Activated naive CD8-positive, alpha-beta T cell treated with anti-CD3 and anti-CD28 coated beads, Interleukin-2, amount 50 U/mL, for 24 hours (primary cell): ENCODE data around the gene INO80B.

ENCODE experiments used
- ATAC-seq: fragments of 150-1000 bp; cut with Tn5 transposase; one replicate; pipeline ENCODE4 v1.10.0; 2021
- DNase-seq: peaks from one replicate; pipeline ENCODE4 v3.0.0; 2021
- H3K27ac Mint-ChIP-seq: one replicate; pipeline ENCODE4 v1.8.0; 2021; ENCODE audit warnings: mild to moderate bottlenecking, mixed read lengths
- H3K27me3 Mint-ChIP-seq: one replicate; pipeline ENCODE4 v1.8.0; 2021; ENCODE audit warnings: mixed read lengths
- H3K36me3 Mint-ChIP-seq: one replicate; pipeline ENCODE4 v1.8.0; 2021; ENCODE audit warnings: low read depth, mixed read lengths
- H3K4me1 Mint-ChIP-seq: one replicate; pipeline ENCODE4 v1.8.0; 2021; ENCODE audit warnings: mixed read lengths
- H3K4me3 Mint-ChIP-seq: one replicate; pipeline ENCODE4 v1.8.0; 2021; ENCODE audit warnings: mild to moderate bottlenecking, moderate library complexity, mixed read lengths
- H3K9me3 Mint-ChIP-seq: one replicate; pipeline ENCODE4 v1.8.0; 2021; ENCODE audit warnings: mixed read lengths

INO80B gene

DNA sequence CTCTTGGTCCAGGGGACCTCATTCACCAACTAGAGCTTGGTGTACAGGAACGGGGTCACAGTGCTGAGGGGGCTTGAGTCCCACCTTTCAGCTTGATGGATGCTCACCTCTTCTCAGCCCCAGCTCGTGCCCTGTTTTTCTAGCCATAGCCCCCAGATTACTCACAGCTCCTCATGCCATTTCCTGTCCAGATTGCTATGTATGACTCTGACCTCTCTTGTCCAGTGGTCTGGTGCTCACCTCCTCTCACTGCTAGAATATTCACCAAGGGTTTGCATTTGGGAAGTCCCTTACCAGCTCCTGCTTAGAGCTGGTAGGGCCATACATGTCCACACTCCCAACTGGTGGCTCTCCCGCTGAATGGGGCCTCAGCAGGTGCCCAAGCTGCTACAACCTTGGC, 38.7 kb downstream of the INO80B start:
- Mint-ChIP-seq H3K4me1 (peaks cover 10% of the 10 kb centered on the region), H3K9me3 (no peaks in the 10 kb centered on the region), H3K27ac (no peak overlapping the region), H3K36me3 (peaks cover 5% of the 10 kb centered on the region), H3K27me3 (peaks cover 10% of the 10 kb centered on the region), H3K4me3 (no peak overlapping the region)
- ATAC-seq = no peak
- DNase-seq = no peak

DNA sequence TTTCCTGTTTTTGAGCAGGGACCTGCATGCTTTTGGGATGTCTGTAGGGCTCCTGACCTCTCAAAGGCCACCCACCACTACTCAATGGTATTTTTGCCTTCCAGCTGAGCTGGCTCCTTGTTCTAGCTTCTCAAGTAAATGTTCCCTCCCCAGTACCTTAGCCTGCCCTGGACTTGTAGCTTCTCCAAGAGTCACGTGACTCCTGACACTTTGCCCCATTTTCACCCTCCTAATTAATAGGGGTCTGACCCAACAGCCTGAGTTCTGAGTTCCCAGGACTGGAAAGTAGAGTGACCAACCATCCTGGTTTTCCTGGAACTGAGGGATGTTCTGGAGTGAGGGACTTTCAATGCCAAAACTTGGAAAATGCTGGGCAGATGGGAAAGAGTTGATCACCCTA, 40.6 kb downstream of the INO80B start:
- DNase-seq = no peak
- Mint-ChIP-seq H3K36me3 (peaks cover 4% of the 10 kb centered on the region), H3K9me3 (no peaks in the 10 kb centered on the region), H3K4me3 (no peak overlapping the region), H3K27ac (no peak overlapping the region), H3K27me3 (peaks cover 25% of the 10 kb centered on the region), H3K4me1 (peaks cover 20% of the 10 kb centered on the region)
- no peak for ATAC-seq

DNA sequence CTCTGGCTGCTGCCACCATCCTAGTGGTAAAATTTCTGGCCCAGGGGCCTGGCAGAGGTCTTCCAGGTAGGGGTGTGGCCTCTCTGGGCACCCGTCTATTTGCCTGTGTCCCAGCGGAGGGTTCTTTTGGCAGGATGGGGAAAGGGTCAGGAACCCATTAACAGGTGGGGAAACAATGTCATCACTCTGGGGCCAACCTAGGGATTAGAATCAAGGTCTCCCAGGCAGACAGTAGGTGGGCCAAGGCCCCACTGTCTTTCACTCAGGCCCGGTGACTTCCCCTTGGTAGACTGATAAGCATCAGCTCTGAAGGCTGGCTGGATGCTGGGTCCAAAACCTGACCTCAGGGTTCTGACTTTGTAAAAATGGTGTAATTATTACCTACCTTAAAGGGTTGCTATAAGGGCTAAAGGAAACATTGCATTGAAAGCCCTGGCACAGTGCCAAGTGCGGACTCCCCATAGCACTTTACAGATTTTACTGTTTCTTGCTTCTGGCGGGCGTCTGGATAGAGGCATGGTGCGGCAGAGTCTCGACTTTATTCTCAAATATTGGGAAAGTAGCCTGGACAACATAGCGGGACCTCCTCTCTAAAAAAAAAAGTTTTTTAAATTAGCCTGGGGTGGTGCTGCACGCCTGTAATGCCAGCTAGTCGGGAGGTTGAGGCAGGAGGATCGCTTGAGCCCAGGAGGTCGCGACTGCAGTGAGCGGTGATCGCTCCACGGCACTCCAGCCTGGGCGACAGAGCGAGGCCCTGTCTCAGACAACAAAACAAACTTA, 42.3 kb downstream of the INO80B start:
- Mint-ChIP-seq H3K36me3 (no peaks in the 10 kb centered on the region), H3K4me3 (peak overlapping the region; percentile 77), H3K27ac (peak overlapping the region; percentile 22), H3K27me3 (peaks cover 40% of the 10 kb centered on the region), H3K9me3 (no peaks in the 10 kb centered on the region), H3K4me1 (peaks cover 24% of the 10 kb centered on the region)
- DNase-seq = no peak
- no peak for ATAC-seq

DNA sequence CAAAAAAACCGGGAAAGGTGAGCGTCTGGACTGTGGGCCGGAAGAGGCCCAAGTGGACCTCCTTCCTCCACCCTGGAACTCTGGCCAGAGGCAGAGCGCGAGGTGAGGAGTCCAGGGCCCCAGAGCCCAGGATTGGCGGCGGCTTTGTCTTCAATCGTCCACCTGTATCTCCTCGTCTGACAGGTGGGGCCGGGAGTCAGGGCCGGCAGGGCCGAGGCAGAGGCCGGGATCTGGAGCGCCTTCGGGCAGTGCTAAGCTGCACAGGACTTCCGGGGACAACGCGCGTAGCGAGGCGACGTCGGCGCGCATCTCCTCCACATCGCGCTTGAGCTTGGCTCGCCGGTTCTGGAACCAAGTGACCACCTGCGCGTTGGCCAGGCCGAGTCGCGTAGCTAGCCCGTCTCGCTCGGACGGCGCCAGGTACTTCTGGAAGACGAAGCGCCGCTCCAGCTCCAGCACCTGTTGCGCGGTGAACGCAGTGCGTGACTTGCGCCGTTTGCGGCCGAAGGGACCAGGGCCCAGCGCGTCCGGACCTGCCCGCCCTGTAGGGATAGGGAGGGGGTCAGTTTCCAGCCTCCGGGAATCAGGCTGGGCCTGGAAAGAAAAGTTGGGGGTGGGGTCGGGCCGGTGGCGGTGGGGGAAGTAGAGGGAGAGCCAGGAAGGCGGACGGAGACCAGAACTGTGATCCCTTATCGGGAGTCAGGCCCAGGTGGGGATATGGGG, 43.1 kb downstream of the INO80B start:
- H3K4me3 Mint-ChIP-seq = peak overlapping the region; percentile 77
- ATAC-seq (no peak), DNase-seq (peak; percentile 30)
- H3K27me3 Mint-ChIP-seq = peaks cover 48% of the 10 kb centered on the region
- H3K27ac Mint-ChIP-seq = peak overlapping the region; percentile 22
- no peaks in the 10 kb centered on the region for H3K9me3 Mint-ChIP-seq
- H3K36me3 Mint-ChIP-seq = no peaks in the 10 kb centered on the region
- H3K4me1 Mint-ChIP-seq = peaks cover 32% of the 10 kb centered on the region

DNA sequence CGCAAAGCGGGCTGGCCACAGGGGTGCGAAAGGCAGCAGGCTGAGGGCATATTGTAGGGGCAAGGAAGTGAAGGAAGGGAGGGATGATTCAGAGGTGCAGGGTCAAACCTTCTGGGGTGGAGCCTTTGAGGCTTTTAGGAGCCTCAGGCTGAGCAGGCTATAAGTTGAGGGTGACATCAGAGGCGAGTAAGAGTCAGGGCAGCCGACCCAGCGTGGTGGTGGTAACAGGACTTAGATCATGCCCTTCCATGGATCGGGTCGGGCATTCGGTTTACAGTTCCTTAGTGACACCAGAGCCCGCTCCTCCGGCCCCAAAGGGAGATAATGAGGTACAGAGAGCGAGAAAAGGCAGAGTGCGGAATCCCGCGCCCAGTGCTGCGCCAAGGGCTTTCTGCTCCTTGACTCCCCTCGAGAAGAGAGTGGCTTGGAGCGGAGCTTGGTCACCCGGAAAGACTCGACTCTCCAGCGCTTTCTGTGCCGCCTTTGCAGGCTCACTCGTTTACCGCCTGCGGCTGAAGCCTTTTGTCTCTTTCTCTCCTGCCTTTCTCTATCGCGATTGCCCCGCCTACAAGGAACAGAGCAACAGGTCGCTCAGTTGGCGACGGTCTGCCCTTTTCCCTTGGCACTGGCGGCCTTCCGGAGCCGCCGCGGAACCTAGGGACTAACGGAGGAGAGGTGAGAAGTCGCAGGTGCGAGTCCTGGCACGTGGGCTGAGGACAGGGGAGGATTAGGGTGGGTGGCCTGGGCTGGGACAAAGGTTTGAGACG, 43.8 kb downstream of the INO80B start:
- Mint-ChIP-seq H3K4me3 (peak overlapping the region; percentile 77), H3K4me1 (peaks cover 38% of the 10 kb centered on the region), H3K36me3 (no peaks in the 10 kb centered on the region), H3K27me3 (peaks cover 51% of the 10 kb centered on the region), H3K9me3 (no peaks in the 10 kb centered on the region), H3K27ac (peak overlapping the region; percentile 9)
- ATAC-seq (peak; percentile 81), DNase-seq (peak; percentile 37)

DNA sequence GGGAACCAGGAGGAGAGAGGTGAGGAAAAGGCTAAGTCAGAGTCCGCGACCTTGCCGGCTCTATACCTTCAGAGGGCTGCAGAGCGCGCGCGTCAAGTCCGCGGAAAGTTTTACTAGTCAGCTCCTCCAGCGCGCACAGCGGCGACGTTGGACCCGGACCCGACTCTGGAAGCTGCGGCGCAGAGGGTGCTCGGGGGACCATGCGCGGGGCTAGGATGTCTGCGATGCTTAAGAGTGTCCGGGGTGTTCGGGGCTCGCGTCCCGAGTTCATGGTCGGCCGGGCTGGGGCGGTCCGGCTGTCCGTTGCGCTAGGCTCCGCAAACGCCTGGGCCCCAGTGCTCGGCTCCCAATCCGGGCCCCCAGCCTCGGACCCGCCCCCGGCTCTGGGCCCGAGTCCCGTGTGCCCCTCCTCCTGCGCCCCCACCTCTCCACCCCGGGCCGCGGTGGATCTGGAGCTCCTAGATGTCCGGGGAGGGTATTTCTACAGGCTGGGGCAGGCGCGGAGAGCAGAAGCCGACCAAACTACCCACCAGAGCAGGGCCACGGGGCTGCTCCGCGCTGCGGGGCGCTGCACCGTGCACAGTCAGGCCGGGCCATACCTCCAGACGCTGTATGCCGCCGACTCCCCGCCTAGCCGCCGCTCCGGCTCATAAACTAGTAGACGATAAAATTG, 44.5 kb downstream of the INO80B start, which contains the start of gene LBX2:
Gene LBX2, minus strand, starts transcription at position 337 of the 673 bp plus-strand sequence. Its CDS starts 66 bp downstream, at position 271.
- DNase-seq = peak; percentile 56
- Mint-ChIP-seq H3K27ac (no peak within 1 kb of the TSS), H3K4me3 (peak within 1 kb of the TSS; percentile 77), H3K27me3 (peaks cover 58% of the 10 kb centered on the region), H3K9me3 (no peaks in the 10 kb centered on the region), H3K36me3 (peaks cover 3% of the 10 kb centered on the region), H3K4me1 (peaks cover 45% of the 10 kb centered on the region)
- ATAC-seq = peak; percentile 33

DNA sequence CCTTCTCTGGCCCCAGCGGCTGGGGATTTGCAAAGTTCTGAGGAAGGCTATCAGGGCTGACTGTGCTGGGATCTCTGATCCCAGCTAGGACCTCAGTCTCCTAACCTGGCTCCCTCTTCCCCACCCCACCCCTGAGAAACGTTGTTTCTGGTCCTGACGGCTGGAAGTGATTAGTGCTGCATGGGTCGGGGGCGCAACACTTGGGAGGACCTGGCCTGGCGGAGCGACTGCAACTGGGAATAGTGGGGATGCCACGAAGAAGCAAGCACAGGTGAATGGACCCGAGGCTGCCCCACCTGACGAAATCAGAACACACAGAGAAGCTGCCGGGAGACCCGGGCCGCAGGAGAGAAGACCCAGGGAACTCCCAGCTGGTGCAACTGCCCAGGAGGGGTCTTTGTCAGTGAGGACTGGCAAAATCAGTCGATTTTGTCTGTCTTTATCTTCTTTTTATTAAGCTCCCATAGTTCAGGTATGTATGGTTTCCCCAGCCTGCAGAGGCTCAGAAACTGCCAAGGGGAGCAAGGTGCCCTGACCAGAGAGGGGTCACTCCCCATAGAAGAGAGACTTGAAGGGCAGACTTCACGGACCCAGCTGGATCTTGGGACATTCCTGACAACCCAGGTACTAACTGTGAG, 45.2 kb downstream of the INO80B start:
- no peak for ATAC-seq
- Mint-ChIP-seq H3K36me3 (peaks cover 10% of the 10 kb centered on the region), H3K4me3 (no peak overlapping the region), H3K4me1 (peaks cover 50% of the 10 kb centered on the region), H3K27me3 (peaks cover 64% of the 10 kb centered on the region), H3K9me3 (no peaks in the 10 kb centered on the region), H3K27ac (no peak overlapping the region)
- DNase-seq = no peak

DNA sequence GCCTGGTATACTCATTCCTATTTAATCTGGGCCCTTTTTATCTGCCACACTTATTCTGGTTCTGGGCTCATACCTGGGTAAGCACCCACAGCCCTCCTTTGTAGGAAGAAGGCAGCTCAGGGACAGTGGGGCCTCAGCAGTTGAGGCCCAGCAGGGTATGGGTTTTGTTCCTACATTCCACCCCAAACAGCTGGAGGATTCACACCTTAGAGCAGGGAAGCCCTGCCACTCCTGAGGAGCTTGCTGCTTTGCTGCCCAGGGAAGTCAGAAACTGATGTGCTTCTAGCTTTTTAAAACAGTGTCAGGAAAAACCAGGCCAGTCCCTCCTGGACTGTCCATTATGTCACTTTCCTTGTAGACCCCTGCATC, 45.7 kb downstream of the INO80B start:
- Mint-ChIP-seq H3K9me3 (no peaks in the 10 kb centered on the region), H3K27me3 (peaks cover 66% of the 10 kb centered on the region), H3K27ac (no peak overlapping the region), H3K4me1 (peaks cover 52% of the 10 kb centered on the region), H3K36me3 (peaks cover 15% of the 10 kb centered on the region), H3K4me3 (no peak overlapping the region)
- no peak for DNase-seq
- ATAC-seq = no peak

DNA sequence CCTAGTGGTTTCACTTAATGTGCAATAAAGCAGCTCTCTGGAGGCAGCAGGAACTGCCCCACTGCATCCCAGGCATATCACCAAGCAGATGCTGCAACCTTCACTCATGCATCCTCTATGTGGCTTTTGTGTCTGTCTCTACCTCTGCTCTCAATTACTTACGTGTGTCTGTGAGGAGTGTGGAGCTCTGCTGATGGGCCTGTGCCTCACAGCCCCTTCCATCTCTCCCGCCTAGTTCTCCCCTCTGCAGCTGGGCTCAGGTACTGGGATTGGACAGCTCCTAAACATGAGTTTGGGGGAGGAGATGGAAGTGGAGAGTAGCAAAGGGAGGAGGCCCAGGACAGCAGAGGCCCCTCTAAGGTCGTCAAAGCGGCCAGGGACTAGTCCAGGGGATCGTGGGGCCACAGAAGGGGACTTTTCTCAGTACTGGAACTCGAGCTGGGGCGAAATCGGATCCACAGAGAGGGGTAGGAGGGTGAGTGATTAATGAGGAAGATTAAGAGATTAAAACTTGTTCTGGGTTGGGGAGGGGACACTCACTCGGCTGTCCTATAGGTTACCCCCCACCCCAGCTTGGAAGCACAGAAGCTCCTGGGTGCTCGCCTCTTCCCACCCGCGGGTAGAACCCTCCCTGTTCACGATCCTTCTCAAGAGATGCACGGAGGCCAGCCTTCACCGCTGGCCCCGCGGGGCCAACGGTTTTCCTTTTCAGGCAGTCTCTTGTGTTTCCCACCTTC, 46.6 kb downstream of the INO80B start:
- peaks cover 58% of the 10 kb centered on the region for H3K4me1 Mint-ChIP-seq
- peaks cover 21% of the 10 kb centered on the region for H3K36me3 Mint-ChIP-seq
- ATAC-seq (no peak), DNase-seq (no peak)
- H3K4me3 Mint-ChIP-seq = no peak overlapping the region
- no peaks in the 10 kb centered on the region for H3K9me3 Mint-ChIP-seq
- peaks cover 66% of the 10 kb centered on the region for H3K27me3 Mint-ChIP-seq
- H3K27ac Mint-ChIP-seq = no peak overlapping the region

DNA sequence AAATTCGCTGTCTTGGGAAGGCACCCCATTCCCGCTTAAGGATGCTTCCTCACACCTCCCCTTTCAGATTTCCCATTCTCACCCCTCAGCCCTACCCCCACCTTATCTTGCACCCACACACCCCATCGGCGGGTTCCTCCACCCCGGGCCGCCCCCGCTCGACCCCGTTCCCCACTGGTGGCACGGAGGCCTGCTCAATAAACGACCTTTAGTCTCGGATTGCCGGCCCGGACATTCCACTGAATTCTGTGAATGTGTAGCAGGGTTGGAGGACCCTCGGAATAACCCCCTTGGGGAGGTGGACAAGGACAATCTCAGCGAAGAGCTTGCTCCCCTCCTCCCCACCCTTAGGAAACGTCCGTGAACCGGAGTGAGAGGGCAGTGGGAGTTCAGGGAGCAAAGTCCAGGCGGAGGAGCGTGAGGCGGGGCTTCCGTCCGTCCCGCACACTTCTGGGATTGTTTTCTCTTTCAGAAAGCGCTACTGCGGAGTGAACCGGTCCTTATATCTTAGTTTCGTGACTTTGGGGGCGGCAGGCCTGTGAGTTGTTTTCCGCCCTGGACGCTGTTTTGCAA, 47.3 kb downstream of the INO80B start:
- Mint-ChIP-seq H3K36me3 (peaks cover 28% of the 10 kb centered on the region), H3K9me3 (no peaks in the 10 kb centered on the region), H3K27me3 (peaks cover 66% of the 10 kb centered on the region), H3K27ac (no peak overlapping the region), H3K4me1 (peaks cover 66% of the 10 kb centered on the region), H3K4me3 (peak overlapping the region; percentile 57)
- ATAC-seq (no peak), DNase-seq (no peak)

DNA sequence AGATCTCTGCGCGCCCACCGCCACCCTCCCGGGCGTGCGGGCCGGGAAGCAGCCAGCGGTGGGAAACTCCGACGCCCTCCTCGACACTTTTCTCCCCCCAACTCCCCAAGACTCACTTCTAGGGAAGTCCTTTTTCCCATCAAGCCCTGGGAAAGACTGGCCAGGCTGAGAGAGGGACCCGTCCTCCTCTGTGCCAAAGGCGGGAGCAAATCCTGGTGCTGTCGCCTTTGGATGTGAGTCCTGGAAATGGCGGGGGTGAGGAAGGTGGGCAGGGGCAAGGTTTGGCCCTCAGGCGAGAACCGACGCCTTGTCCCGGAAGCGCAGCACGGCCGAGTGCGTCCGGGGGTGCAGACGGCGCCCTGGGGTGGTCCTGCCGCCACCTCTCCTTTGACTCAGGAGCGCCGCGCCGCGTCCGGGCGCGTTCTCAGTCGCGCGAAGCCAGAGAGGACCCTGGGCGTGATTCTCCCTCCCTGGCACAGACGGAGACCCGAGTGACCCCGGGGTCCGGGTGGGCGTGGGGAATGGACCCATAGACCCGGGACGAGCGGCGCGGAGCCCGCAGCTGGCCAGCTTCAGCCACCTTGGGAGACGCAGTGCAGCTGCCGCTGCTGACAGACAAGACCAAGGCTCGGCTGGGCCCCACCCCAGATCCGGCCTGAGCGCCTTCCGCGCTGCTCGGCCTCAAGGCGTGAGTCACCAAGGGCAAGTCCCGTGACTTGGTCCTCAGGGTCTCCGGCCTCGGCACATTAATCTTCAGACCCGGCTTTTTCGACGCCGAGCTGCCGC, 48.0 kb downstream of the INO80B start:
- Mint-ChIP-seq H3K4me1 (peaks cover 69% of the 10 kb centered on the region), H3K36me3 (peaks cover 31% of the 10 kb centered on the region), H3K27ac (no peak overlapping the region), H3K9me3 (no peaks in the 10 kb centered on the region), H3K27me3 (peaks cover 66% of the 10 kb centered on the region), H3K4me3 (peak overlapping the region; percentile 57)
- DNase-seq (peak; percentile 64), ATAC-seq (peak; percentile 34)

DNA sequence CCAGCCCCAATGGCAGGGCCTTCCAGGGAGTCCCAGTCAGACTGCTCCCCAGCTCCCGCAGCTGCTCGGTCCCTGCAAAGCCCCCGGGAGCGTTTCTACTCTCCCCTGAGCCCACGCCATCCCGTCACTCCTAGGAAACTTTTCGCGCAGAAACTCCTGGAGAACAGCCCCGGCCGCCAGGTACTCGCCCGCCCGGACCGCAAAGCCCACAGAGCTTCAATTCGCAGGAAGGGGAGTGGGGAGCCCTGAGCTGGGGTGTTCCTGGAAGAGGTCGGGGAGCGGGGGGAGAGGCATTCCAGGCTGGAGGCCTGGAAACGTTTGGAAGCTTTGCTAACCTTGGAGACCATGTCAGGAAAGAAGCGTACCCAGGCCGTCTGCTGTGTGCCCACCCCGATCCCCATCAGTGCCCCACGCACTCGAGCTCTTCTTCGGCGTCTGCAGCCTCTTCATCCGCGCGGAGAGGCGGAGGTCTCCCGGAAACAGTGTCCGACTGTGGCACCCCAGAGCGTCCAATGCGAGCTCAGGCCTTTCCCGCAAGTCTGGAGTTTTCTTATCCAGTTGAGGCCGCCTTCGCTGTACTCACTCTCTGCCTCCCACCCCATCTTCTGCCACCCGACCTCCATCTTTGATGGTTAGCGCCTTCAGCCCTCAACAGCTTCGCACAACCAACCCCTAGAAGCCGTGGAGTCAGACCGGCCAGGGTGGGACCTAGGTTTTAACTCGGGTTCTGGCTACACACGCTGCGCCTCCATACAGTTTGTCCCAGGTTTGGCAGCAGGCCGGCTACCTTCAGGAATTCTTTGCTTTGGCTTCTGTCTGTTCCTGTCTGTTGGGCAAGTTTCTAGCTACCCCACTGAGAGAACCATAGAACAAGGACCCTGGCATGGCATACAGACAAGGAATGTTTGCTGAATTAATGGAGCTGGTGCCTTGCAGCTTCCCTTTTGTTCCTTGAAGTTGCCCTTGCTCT, 48.9 kb downstream of the INO80B start:
- ATAC-seq (no peak), DNase-seq (no peak)
- peak overlapping the region; percentile 57 for H3K4me3 Mint-ChIP-seq
- peaks cover 58% of the 10 kb centered on the region for H3K27me3 Mint-ChIP-seq
- no peak overlapping the region for H3K27ac Mint-ChIP-seq
- peaks cover 67% of the 10 kb centered on the region for H3K4me1 Mint-ChIP-seq
- H3K36me3 Mint-ChIP-seq = peaks cover 31% of the 10 kb centered on the region
- H3K9me3 Mint-ChIP-seq = no peaks in the 10 kb centered on the region
